HG02981 (cell line): ENCODE results near the gene IGLL5.
"Not testable (repeated sequence)": the region's sequence is repeated elsewhere in the genome, so short reads cannot be mapped to it uniquely, and the experiment has no call there.

ENCODE experiments used
- ATAC-seq: cut with Tn5 transposase; IDR thresholded peaks from one replicate; pipeline ENCODE4 v1.9.1; 2021; ENCODE audit warnings: mild to moderate bottlenecking, moderate library complexity; ENCODE audit not compliant: unreplicated experiment

IGLL5 gene

GRCh38 chr22:22912135-22912987 is 24.7 kb downstream of the IGLL5 start:
- no peak for ATAC-seq

GRCh38 chr22:22912988-22913253 is 25.3 kb downstream of the IGLL5 start:
- no peak for ATAC-seq

DNA sequence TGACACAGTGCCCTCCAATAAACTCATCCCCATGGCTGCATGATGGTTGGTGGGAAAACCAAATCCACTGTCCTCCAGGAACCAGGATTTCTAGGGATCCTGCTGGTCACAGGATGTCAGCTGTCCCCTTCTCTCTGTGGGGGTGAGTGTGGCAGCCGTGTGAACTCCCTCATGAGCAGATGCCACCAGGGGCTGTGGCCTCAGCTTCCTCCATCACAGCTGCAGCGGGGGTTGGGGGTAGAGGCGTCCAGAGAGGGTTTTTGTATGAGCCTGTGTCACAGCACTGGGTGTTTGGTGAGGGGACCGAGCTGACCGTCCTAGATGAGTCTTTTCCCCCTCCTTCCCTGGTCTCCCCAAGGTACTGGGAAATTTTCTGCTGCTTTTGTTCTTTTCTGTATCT is 26.4 kb downstream of the IGLL5 start:
- ATAC-seq: no peak

GRCh38 chr22:22914726-22915669 is 27.4 kb downstream of the IGLL5 start:
- no peak for ATAC-seq

- ATAC-seq: no peak
Measured at GRCh38 chr22:22915670-22916035, 28.0 kb downstream of the IGLL5 start.

GRCh38 chr22:22916215-22916951 is 28.8 kb downstream of the IGLL5 start:
- no peak for ATAC-seq

DNA sequence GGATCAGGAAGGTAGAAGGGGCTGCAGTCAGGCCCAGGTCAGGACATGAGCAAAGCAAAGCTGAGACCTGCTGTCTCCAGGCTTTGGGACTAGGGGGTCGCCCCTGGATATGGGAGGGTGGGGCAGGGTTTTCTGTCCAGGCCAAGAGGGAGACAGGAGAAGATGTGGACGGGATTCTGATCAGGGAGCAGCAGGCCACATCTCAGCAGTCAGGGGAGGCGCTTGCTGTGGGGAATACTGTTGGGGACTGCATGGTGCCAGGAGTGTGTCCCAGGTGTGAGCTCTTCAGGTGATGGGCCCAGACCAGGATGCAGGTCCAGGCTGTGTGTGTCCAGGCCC is 29.3 kb downstream of the IGLL5 start:
- ATAC-seq: no peak

- ATAC-seq: no peak
Measured at GRCh38 chr22:22917377-22917776, 29.8 kb downstream of the IGLL5 start.

DNA sequence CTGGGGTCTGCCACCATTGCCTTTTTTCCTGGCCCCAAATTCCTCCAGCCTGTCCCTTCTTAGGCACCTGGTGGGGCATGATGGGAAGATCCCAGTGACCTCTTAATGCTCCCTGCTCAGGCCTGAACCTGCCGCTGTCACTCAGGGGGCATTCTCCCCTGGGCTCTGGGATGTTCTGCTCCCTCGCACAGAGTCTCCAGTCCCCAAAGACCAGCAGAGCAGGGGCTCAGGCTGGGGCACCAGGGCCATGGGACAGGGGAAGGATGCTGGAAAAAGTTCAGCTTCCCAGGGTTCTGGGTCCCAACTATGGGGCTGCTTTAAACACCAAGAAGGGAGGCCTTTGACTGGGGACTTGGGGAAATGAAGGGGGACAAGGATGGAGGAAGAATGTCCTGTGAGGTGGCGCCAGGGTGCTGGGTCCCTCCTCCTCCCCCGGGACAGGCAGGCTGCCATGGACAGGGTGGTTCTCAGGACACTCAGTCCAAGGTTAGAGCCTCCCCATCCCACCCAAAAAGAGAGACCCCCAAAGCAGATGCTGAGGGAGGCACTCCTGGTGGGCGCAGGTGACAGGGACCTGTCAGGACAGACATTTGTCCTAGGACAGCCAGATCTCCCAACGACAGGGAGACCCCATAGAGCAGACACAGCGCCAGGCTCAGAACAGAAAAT is 30.8 kb downstream of the IGLL5 start:
- ATAC-seq: no peak

GRCh38 chr22:22919041-22919440 is 31.4 kb downstream of the IGLL5 start:
- ATAC-seq: no peak

GRCh38 chr22:22920104-22920654 is 32.6 kb downstream of the IGLL5 start:
- no peak for ATAC-seq

GRCh38 chr22:22920910-22921550 is 33.4 kb downstream of the IGLL5 start:
- no peak for ATAC-seq

- no peak for ATAC-seq
Measured at GRCh38 chr22:22921575-22921974, 34.0 kb downstream of the IGLL5 start.

DNA sequence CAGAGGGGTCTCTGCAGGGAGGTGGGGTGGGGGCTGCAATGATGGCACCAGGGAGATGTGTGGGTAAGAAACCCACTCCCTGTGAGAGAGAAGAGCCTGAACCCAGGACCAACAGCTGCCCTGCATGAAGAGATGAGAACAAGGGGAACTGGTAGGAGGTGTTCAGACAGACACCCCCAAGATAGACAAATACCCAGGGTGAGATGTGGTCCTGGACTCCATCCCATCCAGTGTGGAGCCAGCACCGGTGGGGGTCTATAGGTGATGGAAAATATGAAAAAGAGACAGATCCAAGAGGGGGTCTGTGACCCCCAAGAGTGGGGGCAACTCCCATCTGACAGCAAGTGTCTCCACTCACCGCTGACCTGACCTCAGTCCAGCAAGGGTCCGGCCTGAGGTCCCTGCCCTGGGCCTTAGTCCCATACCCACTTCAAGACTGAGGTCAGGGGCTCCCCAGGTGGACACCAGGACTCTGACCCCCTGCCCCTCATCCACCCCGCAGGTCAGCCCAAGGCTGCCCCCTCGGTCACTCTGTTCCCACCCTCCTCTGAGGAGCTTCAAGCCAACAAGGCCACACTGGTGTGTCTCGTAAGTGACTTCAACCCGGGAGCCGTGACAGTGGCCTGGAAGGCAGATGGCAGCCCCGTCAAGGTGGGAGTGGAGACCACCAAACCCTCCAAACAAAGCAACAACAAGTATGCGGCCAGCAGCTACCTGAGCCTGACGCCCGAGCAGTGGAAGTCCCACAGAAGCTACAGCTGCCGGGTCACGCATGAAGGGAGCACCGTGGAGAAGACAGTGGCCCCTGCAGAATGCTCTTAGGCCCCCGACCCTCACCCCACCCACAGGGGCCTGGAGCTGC is 34.7 kb downstream of the IGLL5 start:
- not testable (repeated sequence) for ATAC-seq

- no peak for ATAC-seq
Measured at GRCh38 chr22:22922954-22923319, 35.3 kb downstream of the IGLL5 start.

GRCh38 chr22:22923379-22923778 is 35.8 kb downstream of the IGLL5 start:
- ATAC-seq: no peak

GRCh38 chr22:22923930-22924329 is 36.3 kb downstream of the IGLL5 start:
- no peak for ATAC-seq

DNA sequence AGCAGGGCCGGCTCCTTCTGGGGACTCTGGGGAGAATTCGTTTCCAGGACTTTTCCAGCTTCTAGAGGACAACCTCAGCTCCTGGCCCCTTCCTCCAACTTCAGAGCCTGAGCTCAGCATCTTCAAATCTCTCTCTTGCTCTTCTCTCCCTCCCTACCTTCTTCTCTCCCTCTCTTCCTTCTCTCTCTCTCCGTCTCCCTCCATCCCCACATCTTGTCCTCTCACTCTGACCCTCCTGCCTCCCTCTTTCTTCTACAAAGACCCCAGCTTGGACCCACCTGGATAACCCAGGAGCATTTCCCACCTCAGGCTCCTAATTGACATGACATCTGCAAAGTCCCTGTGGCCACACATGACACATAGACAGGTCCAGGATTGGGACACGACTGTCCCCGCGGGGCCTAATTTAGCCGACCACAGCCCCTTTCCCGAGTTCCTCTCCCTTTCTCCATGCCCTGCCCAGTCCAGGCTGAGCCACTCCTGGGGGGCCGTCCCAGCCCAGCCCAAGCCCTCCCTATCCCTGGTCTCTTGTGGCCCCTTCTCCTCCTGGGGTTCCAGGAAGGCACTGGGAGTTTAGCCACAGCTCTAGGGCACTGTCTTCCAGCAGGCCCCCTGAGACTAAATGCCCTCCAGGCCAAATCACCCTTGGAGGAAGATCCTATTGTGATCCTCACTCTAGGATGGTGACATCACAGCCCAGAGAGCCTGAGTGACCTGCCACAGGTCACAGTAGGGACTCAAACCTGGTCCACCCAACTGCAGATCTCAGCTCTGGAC is 36.9 kb downstream of the IGLL5 start:
- no peak for ATAC-seq
